Tibial nerve (tissue), 4 donors: ENCODE measurements around the gene LINC01488. TPM values are rescaled to one million over a fixed set of nuclear protein-coding genes. Genes with fewer than 3 reads are reported as not detected.
A peak's percentile ranks its signal among the peaks of the same experiment; 100 is the strongest.

Experiments used
- DNase-seq, 2 donors: peaks; one replicate each; pipeline ENCODE4 v3.0.0-alpha.2; 2019; ENCODE audit warnings: low spot score in 2 of 2
- H3K27ac ChIP-seq, 4 donors: fragments of 200-600 bp; sonication (generic) in 3 of 4; one replicate each; pipeline ENCODE4 v1.5.1; 2017 to 2019; ENCODE audit warnings: mild to moderate bottlenecking in 1 of 4
- H3K27me3 ChIP-seq, 2 donors: fragments of 200-600 bp; sonication (generic) in 1 of 2; one replicate each; pipeline versions ENCODE4 v1.5.1 to v1.6.0; 2017 to 2019
- H3K36me3 ChIP-seq, 3 donors: fragments of 200-600 bp; sonication (generic); one replicate each; pipeline ENCODE4 v1.5.1; 2018 to 2019
- H3K4me1 ChIP-seq, 4 donors: fragments of 200-600 bp; sonication (generic) in 3 of 4; one replicate each; pipeline ENCODE4 v1.5.1; 2017 to 2019
- H3K4me3 ChIP-seq, 4 donors: fragments of 200-600 bp; sonication (generic) in 3 of 4; one replicate each; pipeline ENCODE4 v1.5.1; 2017 to 2019; ENCODE audit warnings: mild to moderate bottlenecking in 1 of 4, moderate library complexity in 1 of 4
- H3K9me3 ChIP-seq, 4 donors: fragments of 200-600 bp; sonication (generic) in 3 of 4; one replicate each; pipeline ENCODE4 v1.5.1; 2017 to 2019
- CTCF ChIP-seq, 5 experiments: fragments of 200-600 bp in 3 of 5; fragments of 450-650 bp in 2 of 5; sonication (generic) in 3 of 5; IDR thresholded peaks; one replicate each; pipeline ENCODE4 v1.5.1; 2016 to 2019; ENCODE audit warnings: antibody characterized with exemption in 5 of 5, mild to moderate bottlenecking in 3 of 5, moderate library complexity in 2 of 5
- EP300 ChIP-seq, 2 donors: sonication (generic); formaldehyde crosslinking; IDR thresholded peaks; one replicate each; pipeline ENCODE4 v1.6.1; 2017; ENCODE audit warnings: antibody characterized with exemption in 2 of 2, mild to moderate bottlenecking in 1 of 2
- POLR2A ChIP-seq, 2 donors: fragments of 450-650 bp; IDR thresholded peaks; one replicate each; pipeline ENCODE4 v1.6.1; 2017; ENCODE audit warnings: antibody characterized with exemption in 2 of 2, mild to moderate bottlenecking in 2 of 2, moderate library complexity in 2 of 2
- WGBS, 2 donors: methylation state at CpG; one replicate each; pipeline ENCODE4 v1.1.5; 2018; 5-methylcytosine and 5-hydroxymethylcytosine counted together
- total RNA-seq, 4 donors: library from RNA; depleted of rRNA; stranded (reverse); fragments of >200 nt; gene quantifications; one replicate each; pipeline ENCODE4 v1.1.0, GENCODE V29; 2016

LINC01488 gene
- total RNA-seq, 4 donors from 2014 or later = not detected

GRCh38 chr11:69504576-69505335, 23.3 kb downstream of the LINC01488 start:
- Histone ChIP-seq H3K27me3 (no peaks in the 10 kb centered on the region), H3K4me3 (no peak overlapping the region), H3K36me3 (no peaks in the 10 kb centered on the region), H3K9me3 (peaks cover 0 to 10% (median 0%) of the 10 kb centered on the region in 4 donors), H3K27ac (no peak overlapping the region), H3K4me1 (peaks cover 0 to 10% (median 0%) of the 10 kb centered on the region in 4 donors)
- no peak for DNase-seq
- TF ChIP-seq EP300 (IDR thresholded peaks at IDR 0.05) = no peak
- no peak for TF ChIP-seq POLR2A (IDR thresholded peaks at IDR 0.05)
- no peak for TF ChIP-seq CTCF (IDR thresholded peaks at IDR 0.05)
- WGBS, 2 donors = 86 to 87% methylated on average over 10 of the region's 10 CpGs

DNA sequence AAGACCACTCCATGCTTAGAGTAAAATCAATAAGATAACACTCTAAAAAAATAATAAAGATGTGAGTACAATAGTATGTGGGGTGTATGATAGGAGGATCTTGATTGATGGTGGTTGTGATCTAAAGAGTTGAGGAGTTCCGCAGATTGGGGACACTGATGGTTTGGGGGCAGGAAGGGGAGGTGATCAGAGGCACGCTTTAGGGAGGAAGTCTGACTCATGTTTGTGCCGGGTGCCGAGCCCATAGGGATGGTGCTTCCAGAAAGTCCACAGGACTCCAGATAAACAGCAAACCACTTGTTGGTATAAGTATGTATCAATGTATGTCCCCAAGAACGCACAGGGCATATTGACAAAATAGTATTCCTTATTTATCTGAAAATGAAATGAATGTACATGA, 27.5 kb downstream of the LINC01488 start:
- Histone ChIP-seq H3K4me1 (peaks cover 0 to 14% (median 0%) of the 10 kb centered on the region in 4 donors), H3K4me3 (no peak overlapping the region), H3K27me3 (no peaks in the 10 kb centered on the region), H3K36me3 (no peaks in the 10 kb centered on the region), H3K9me3 (peaks cover 0 to 10% (median 0%) of the 10 kb centered on the region in 4 donors), H3K27ac (no peak overlapping the region)
- WGBS, 2 donors = 69 to 77% methylated on average over 5 of the region's 5 CpGs
- DNase-seq = no peak
- TF ChIP-seq CTCF (IDR thresholded peaks at IDR 0.05) (no peak), EP300 (IDR thresholded peaks at IDR 0.05) (no peak), POLR2A (IDR thresholded peaks at IDR 0.05) (no peak)

- DNase-seq = no peak
- peaks cover 0 to 14% (median 0%) of the 10 kb centered on the region in 4 donors for H3K4me1 ChIP-seq
- H3K27me3 ChIP-seq = no peaks in the 10 kb centered on the region
- WGBS, 2 donors = 80 to 99% methylated on average over 7 of the region's 7 CpGs
- H3K4me3 ChIP-seq = no peak overlapping the region
- peaks cover 0 to 10% (median 0%) of the 10 kb centered on the region in 4 donors for H3K9me3 ChIP-seq
- TF ChIP-seq EP300 (IDR thresholded peaks at IDR 0.05) = no peak
- TF ChIP-seq POLR2A (IDR thresholded peaks at IDR 0.05) = no peak
- TF ChIP-seq CTCF (IDR thresholded peaks at IDR 0.05) = no peak
- H3K27ac ChIP-seq = peak overlapping the region in 1 of 4 donors; percentile 43
- no peaks in the 10 kb centered on the region for H3K36me3 ChIP-seq
These were observed 27.9 kb downstream of the LINC01488 start for GRCh38 chr11:69509381-69509780.

GRCh38 chr11:69509846-69510390, 28.5 kb downstream of the LINC01488 start:
- Histone ChIP-seq H3K27me3 (no peaks in the 10 kb centered on the region), H3K4me3 (no peak overlapping the region), H3K4me1 (peaks cover 0 to 14% (median 0%) of the 10 kb centered on the region in 4 donors), H3K9me3 (peaks cover 0 to 10% (median 0%) of the 10 kb centered on the region in 4 donors), H3K36me3 (no peaks in the 10 kb centered on the region), H3K27ac (peak overlapping the region in 2 of 4 donors; percentile 29 to 43)
- WGBS, 2 donors = 68 to 74% methylated on average over 10 of the region's 10 CpGs
- no peak for TF ChIP-seq POLR2A (IDR thresholded peaks at IDR 0.05)
- TF ChIP-seq EP300 (IDR thresholded peaks at IDR 0.05) = no peak
- TF ChIP-seq CTCF (IDR thresholded peaks at IDR 0.05) = no peak
- DNase-seq = no peak
